Measurements from ENCODE around the gene DOK7.
"Not testable (repeated sequence)": the region's sequence is repeated elsewhere in the genome, so short reads cannot be mapped to it uniquely, and the experiment has no call there.

The DOK7 gene

DNA sequence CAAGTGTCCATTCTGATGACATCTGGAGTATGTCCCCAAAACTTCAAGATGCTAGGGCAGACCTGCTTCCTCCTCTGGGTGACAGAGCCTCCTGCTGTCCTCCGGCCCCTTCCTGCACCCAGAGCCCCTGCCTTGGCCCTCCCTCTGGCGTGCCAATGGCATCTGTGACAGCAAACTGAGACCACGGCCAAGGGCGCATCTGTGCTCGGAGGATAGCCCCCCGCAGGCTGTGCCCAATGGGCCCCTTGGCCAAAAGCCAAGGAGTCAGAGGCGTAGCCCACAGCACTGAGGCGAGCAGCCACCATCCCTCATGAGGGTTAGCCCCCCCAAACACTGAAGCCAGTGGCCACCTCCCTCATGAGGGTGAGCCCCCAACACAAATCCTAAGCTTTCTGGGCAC, 61.2 kb downstream of the DOK7 start:
- DNase-seq: no peak

DNA sequence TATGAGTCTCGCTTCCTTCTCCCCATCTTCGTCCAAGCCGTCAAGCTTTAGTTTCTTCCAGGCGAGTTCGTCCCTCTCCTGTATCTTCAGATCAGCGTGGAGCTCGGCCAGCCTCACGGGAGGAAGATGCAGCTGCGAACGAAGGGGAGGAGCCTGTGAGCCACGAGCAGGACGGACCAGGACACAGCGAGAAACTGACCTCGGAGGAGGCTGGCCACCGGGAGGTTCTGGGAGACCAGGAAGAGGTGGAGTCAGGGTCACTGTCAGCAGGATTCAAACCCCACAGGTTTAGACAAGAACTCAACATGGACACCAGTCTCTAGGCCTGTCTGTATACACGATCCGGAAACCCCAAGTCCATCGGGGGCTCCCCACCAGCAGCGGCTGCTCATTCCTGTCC, 61.8 kb downstream of the DOK7 start:
- DNase-seq: no peak

DNA sequence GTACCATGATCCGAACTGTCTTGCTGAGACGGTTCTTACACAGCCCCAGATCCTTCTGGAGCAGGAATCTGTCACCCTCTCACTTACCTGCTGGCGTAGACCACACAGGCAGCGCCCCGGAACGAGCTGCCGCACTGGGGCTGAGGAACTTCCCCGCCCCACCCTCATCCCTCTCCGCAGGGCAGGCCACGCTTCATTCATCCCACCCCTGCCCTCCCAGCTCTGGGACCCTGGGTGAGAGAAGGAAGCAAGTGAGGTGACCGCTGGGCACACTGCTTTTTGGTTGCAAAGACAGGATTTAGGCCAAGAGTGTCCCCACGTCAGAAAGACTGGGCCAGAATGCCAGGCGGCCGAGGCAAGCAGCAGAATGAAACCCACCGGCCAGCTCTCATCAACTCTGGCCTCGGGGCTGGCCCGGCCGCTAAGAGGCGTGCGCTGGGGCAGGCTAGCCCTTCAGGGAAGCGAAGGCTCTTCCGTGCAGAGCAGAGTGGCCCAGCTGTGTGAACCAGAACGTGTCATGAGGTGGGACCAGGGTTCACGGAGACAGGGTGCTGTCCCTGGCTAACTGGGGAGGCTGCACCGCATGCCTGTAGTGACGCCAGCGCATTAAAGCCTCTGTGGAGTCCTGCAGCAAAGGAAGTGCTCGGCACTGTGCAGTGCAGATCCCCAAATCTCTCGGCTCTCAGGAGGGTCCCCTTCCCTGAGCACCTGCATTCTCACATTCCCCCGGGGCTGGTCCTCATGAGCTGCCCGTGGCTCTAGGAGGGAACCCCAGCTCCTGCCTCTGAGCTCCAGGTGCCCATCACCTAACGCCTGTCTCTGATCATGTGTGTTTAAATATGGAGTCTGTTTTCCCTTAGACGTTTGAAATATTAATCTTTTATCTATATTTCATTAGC, 62.7 kb downstream of the DOK7 start:
- DNase-seq: no peak

DNA sequence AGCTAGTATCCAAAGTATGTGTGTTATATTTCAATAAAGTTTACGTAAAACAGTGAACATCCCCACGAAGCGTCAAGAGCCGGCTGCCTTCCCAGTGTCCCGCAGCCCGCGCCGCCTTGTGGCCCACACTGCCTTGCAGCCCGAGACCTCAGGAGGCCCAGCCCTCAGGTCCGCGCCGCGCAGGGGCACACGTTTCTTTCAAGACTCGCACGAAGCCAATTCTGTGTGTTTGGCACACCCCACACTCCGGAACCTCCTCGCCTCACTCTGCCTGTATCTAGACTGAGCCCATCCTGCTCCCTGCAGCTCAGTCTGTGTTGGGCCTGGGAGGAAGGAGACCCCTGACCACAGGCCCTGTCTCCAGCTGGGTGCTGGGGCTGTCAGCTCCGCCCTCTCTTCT, 63.4 kb downstream of the DOK7 start:
- DNase-seq: no peak

DNA sequence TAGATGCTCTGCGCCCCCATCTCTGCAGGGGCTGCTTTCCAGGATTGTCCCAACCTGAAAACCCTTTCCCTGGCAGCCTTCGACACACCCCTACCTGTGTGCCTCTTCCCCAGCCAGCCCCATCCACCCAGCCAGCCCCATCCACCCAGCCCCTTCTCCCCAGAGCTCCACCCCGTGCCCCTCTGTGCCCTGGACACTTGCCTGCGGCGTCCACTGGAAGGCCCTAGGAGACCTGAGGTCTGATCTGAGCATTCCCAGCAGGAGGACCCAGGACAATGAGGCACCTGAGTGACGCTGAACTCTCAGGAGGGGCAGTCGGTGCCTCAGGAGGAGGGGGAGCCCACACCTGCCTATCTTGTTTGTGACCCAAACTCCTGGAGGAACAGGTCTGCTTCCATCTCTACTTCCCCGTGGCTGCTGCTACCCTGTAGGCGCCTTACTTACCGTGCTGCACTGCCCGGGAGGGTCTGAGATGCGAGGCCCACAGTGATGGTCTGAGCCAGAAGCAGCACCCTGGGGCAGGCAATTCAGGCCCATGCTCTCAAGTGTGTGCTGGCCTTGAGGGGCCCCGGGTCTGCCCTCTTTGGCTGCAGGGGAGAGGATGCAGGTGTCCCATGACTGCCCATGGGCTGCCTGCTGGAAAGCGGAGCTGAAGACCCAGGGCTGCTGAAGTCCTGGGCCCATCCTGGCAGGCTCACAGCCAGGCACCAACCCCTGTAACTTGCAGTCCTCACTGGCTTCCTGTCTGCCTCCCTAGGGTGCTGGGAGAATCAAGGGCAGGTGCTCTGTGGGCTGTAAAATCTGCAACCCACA, 64.2 kb downstream of the DOK7 start:
- no peak for DNase-seq

DNA sequence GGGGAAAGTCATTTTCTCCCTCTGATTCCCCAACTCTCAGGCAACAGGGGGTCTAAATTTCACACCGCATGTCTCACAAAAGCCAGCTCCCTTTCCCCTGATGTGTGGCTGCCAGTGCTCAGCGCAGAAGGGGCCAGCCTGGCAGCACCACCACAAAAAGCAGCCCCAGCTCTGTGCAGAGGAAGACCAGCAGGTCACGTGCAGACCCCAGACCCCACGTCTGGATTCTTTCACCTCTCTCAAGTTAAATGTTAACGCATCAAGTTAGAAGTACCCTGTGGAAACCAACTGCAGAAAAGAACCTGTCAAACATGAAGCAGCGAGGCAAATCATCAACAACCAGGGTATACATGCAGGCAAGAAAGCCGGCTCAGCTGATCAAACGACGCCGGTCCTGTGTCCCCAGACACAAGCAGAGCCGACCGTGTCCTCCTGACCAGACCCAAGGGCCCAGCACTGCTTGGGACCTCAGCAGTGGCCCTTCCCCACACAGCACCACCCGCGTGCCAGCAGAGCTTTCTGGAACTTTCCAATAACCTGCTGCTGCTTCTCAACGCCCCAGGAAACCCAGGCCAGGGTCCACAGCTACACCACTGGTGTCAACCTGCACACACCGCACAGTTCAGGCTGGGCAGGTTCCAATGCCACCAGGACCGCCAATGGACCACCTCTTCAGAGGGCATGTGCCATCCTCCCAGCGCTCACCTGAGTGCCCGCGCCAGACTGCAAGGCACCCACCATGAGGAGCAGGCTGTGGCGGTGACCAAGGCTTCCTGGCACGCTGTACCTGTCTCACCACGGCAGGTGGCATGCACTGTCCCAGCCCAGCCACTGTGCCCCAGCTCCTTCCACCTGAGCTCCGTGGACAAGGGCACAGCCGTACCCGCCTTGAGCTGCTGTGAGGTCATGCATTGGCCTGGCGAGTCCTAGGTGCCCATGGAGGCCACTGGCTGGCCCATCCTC, 65.1 kb downstream of the DOK7 start:
- DNase-seq: no peak

DNA sequence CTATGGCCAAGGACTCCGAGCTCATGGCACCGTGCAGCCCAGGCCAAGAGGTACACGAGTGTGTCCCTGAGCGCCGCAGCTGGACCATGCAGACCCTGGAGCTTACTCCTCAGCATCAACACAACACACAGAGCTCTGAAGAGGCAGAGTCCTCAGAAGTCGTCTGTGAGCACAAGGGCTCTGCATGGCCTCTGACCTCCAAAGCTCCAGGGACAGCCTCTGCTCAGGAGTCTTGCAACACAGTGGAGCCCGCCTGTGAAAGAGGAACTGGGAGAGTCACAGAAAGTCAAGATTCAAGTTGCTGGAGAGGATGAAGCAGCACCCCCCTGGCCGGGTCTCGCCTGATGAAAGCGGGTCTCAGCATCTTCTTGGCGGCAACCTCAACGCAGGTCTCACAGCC, 66.3 kb downstream of the DOK7 start:
- no peak for DNase-seq

DNA sequence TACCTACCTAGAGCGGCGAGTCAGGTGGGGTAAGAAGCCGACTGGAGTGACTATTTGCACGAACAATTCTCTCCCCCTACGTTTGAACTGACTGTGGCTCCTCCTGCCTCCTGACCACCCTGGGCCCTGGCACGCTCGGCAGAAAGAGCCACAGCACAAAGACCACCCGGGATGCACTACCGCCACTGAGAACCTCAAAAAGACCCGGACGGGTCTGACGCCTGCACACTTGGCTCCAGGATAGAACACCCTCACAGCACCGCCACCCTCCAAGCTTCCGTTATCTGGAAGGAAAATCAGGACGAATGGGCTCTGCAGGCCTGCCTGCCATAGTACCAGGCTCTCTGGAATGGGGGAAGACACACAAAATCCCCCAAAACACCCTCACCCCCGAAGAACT, 66.9 kb downstream of the DOK7 start:
- DNase-seq: no peak

DNA sequence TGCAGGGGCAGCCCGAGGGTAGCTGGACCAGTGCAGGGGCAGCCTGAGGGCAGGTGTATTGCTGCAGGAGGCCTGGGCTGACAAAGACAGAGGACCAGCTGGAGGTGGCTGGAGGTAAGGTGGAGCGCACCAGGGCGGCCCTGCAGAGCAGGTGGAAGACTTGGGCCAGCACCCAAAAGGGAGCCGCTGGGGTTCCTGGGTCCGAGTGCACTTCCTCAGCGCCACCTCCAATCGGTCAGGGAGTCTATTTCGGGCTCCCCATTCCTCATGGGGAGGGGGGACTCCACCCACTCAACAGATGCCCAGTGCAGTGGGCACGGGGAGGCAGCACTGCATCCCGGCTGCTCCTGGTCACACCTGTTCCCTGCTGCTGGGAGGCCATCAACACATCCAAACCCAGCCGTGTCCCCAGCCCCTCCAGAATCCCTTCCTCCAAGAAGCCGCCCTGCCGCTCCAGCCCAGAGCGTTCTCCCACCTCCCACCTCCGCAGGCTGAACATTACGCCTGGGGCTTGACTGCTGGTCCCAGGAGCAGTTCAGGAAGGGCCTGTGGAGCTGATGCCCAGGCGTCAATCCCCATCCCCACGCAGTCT, 67.7 kb downstream of the DOK7 start:
- no peak for DNase-seq

DNA sequence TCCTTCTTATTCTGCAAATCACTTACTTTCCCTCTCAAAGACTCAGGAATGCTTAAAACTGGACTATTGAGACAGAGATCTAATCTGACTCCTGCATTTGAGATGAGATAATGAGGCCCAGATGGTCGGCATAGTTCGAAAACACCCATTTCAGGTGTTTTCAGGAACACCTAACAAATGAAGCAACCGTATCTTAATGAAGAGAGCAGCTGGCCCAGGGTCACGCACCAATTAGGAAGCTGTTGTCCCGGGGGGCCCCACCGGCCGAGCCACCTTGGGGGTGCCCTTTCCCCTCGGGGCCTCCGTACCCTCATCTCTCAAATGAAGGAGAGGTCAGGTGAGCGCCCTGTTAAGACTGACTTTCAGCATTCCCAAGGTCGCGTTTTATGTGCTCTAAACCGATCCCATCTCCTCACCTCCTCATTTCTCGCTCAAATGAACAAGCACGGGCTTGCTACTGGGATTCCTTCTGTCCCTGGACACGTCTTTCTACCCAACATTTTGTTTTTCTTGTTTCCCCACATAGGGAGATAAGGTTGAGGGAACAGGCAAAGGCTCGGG, 68.3 kb downstream of the DOK7 start:
- no peak for DNase-seq

DNA sequence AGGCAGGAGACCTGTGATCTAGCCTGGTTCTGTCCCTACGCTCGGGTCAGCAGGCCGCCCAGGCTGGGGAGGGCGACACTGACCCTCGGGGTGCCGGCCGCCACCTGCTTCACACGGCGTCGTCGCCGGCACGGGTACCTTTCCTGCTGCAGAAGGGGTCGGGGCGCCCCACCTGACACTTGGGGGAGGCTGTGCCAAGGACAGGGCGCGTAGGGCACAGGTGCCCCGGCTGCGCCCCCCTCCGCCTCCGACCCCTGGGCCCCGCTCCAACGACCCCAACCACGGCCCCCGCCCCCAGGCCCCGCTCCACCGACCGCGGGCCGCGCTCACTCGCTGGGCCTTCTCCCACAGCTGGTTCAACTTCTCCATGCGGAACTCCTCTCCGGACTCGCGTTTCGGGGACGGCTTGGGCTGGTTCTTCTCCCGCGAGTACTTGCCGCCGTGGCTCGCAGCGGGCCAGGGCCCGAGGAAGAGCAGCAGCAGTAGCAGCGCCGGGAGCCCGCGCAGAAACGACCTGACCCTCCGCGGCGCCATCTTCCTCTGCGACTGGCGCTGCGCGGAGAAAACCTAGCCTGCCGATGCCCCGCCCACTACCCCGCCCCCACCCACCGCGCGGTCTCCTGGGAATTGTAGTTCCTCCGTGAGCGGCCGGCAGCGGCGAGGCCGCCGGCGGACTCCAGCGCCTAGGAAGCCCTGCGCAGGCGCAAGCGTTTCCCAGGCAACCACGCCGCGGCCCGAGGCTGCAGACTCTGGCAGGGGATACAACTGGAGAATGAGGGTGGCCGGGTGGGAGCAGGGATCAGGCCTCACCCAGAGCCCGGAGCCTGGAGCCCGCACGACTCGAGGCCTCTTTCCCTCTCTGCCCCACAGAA, 69.0 kb downstream of the DOK7 start, which contains the start of gene LRPAP1:
Gene LRPAP1 (minus strand): TSS at position 544 of the 872 bp plus-strand sequence. CDS start 10 bp downstream, at position 534.
- DNase-seq: peak; percentile 82 to 90

DNA sequence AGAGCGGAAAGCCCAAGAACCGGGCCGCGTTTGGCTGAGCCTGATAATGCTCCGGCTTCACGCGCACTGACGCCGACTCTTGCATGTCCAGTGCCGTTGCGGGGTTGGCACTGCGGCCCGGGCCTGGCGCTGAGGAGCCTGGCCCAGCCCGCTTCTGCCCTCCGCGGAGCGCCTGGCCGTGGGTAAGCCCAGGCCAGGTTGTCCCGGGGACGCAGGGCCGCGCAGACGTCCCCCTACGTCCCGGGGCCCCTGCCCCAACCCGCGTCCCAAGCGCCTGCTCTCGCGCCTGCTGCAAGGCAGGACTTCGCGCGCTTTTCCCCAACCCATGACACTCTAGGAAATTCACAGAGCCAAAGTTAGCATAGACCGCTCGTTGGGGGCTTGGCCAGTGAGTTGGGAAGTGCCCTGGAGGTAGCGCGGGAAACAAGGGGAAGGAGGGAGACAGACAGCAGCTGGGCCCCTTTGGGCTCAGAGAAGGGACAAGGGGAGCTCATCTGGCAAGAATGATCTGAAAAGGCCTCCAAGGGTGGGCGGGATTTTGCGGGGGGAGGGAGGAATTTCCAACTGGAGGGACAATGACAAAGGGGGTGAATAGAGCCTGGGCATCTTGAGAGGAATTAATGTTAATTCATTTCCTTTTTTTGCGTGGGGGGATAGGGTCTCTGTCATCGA, 69.8 kb downstream of the DOK7 start:
- DNase-seq: no peak

DNA sequence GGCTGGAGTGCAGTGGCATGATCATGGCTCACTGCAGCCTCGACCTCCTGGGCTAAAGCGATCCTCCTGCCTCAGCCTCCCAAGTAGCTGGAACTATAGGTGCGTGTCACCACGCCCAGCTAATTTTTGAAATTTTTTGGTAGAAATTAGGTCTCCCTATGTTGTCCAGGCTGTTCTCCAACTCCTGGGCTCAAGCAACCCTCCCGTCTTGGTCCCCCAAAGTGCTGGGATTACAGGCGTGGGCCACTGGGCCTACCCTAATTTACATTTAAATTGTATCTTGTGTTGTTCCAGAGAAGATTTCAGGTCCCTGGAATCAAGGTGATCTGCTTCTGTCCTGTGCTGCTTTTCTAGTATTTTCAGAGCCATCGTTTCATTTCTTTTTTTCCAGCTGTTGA, 70.3 kb downstream of the DOK7 start:
- DNase-seq: no peak

DNA sequence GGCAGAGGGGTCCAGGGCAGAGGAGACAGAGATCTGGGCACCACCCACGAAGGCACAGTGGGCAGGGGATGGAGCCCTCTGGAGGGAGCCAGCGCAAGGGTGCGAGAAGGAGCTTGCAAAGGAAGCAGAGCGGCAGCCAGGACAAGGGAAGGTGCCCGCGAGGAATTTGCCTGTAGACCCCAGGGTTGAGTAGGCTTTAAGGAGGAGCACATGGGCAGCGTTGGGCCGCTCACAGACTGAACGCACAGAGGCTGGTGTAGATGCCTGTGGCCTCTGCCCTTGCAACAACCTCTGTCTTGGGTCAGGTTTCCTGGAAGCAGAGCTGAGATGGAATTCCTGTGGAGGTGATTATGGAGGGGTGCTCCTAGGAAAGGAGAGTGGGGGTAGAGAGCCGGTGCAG, 72.7 kb downstream of the DOK7 start:
- not testable (repeated sequence) for DNase-seq

DNA sequence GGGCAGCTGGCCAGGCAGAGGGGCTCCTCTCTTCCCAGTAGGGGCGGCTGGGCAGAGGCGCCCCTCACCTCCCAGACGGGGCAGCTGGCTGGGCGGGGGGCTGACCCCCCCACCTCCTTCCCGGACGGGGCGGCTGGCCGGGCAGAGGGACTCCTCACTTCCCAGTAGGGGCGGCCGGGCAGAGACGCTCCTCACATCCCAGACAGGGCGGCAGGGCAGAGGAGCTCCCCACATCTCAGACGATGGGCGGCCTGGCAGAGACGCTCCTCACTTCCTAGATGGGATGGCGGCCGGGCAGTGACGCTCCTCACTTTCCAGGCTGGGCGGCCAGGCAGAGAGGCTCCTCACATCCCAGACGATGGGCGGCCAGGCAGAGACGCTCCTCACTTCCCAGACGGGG, 75.8 kb downstream of the DOK7 start:
- not testable (repeated sequence) for DNase-seq

DNA sequence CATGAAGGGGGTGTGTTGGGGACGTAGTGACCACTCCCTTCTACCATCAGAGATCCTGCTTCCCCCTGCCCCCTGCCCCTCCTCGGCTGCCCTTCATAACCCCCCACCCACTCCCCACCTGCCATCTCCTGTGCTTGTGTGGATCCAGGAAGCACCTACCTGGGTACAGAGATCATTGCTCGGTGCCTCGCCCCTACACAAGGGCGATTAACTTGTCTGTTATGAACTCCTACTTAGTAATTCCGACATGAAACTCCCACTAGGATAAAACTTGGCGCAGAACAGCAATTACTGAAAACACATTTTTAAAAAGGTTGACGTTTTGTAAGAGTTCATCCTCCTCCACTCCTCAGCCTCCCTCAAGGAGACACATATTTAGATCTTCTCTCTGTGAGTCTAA, 80.3 kb downstream of the DOK7 start:
- DNase-seq: not testable (repeated sequence)

Data from stimulated activated CD4-positive, alpha-beta T cell treated with anti-CD3 and anti-CD28 coated beads, Interleukin-4, amount 100 ng/mL, for 4 hours (primary cell).